Measurements from ENCODE around the gene CRTAC1. TPM values are rescaled to one million over a fixed set of nuclear protein-coding genes. Genes with fewer than 3 reads are reported as not detected.

Gene CRTAC1
- total RNA-seq, 1 experiment from 2014 or later: not detected

- DNase-seq (ENCODE audit: low spot score): no peak
- Histone ChIP-seq H3K9me3 (ENCODE audit: low read depth, low read length, poor library complexity, severe bottlenecking) (no peaks in the 10 kb centered on the region), H3K36me3 (ENCODE audit: insufficient read depth, low read length, poor library complexity, severe bottlenecking) (no peaks in the 10 kb centered on the region), H3K4me1 (ENCODE audit: insufficient read depth, low read length, poor library complexity, severe bottlenecking) (no peaks in the 10 kb centered on the region), H3K27me3 (replicated peaks; ENCODE audit: insufficient read depth, low read depth, low read length, poor library complexity) (no peaks in the 10 kb centered on the region), H3K27ac (ENCODE audit: low read depth, low read length, poor library complexity, severe bottlenecking) (no peak overlapping the region), H3K4me3 (ENCODE audit: low read depth, low read length, poor library complexity, severe bottlenecking) (no peak overlapping the region)
- POLR2A ChIA-PET (ENCODE audit: low non-redundant PET): no interaction called here
- no peak for TF ChIP-seq CTCF (conservative IDR thresholded peaks at IDR 0.05; ENCODE audit: low read depth, low read length)
- no peak for TF ChIP-seq EZH2 (IDR thresholded peaks at IDR 0.05; ENCODE audit: borderline replicate concordance, low read depth, low read length, poor library complexity, severe bottlenecking)
- intact Hi-C loops (cut with micrococcal nuclease; ENCODE audit: unreplicated experiment): no loop called here
- BruUV-seq (replicated peaks): no TSS peak
- CTCF ChIA-PET: no interaction called here
Measured at GRCh38 chr10:97879241-97879640, 151.2 kb downstream of the CRTAC1 start.

GRCh38 chr10:97876402-97876801 lies 154.0 kb downstream of the CRTAC1 start:
- Histone ChIP-seq H3K36me3 (ENCODE audit: insufficient read depth, low read length, poor library complexity, severe bottlenecking) (no peaks in the 10 kb centered on the region), H3K27ac (ENCODE audit: low read depth, low read length, poor library complexity, severe bottlenecking) (no peak overlapping the region), H3K4me3 (ENCODE audit: low read depth, low read length, poor library complexity, severe bottlenecking) (no peak overlapping the region), H3K9me3 (ENCODE audit: low read depth, low read length, poor library complexity, severe bottlenecking) (no peaks in the 10 kb centered on the region), H3K4me1 (ENCODE audit: insufficient read depth, low read length, poor library complexity, severe bottlenecking) (no peaks in the 10 kb centered on the region), H3K27me3 (replicated peaks; ENCODE audit: insufficient read depth, low read depth, low read length, poor library complexity) (no peaks in the 10 kb centered on the region)
- POLR2A ChIA-PET (ENCODE audit: low non-redundant PET): no interaction called here
- CTCF ChIA-PET: interaction anchor here (0.7 kb wide), 1 partner anchor 165 kb away, joined by 12 read pairs; no protein-coding TSS in a partner anchor
- no peak for DNase-seq (ENCODE audit: low spot score)
- no peak for TF ChIP-seq CTCF (conservative IDR thresholded peaks at IDR 0.05; ENCODE audit: low read depth, low read length)
- TF ChIP-seq EZH2 (IDR thresholded peaks at IDR 0.05; ENCODE audit: borderline replicate concordance, low read depth, low read length, poor library complexity, severe bottlenecking): no peak
- no TSS peak for BruUV-seq (replicated peaks)
- intact Hi-C loops (cut with micrococcal nuclease; ENCODE audit: unreplicated experiment): no loop called here

- DNase-seq (ENCODE audit: low spot score): no peak
- no peak overlapping the region for H3K27ac ChIP-seq (ENCODE audit: low read depth, low read length, poor library complexity, severe bottlenecking)
- CTCF ChIA-PET: interaction anchor here (0.6 kb wide), 1 partner anchor 597 kb away, joined by 3 read pairs; no protein-coding TSS in a partner anchor
- H3K4me3 ChIP-seq (ENCODE audit: low read depth, low read length, poor library complexity, severe bottlenecking): no peak overlapping the region
- intact Hi-C loops (cut with micrococcal nuclease; ENCODE audit: unreplicated experiment): no loop called here
- no peaks in the 10 kb centered on the region for H3K9me3 ChIP-seq (ENCODE audit: low read depth, low read length, poor library complexity, severe bottlenecking)
- no peaks in the 10 kb centered on the region for H3K4me1 ChIP-seq (ENCODE audit: insufficient read depth, low read length, poor library complexity, severe bottlenecking)
- H3K27me3 ChIP-seq (replicated peaks; ENCODE audit: insufficient read depth, low read depth, low read length, poor library complexity): no peaks in the 10 kb centered on the region
- no TSS peak for BruUV-seq (replicated peaks)
- POLR2A ChIA-PET (ENCODE audit: low non-redundant PET): no interaction called here
- no peaks in the 10 kb centered on the region for H3K36me3 ChIP-seq (ENCODE audit: insufficient read depth, low read length, poor library complexity, severe bottlenecking)
- TF ChIP-seq EZH2 (IDR thresholded peaks at IDR 0.05; ENCODE audit: borderline replicate concordance, low read depth, low read length, poor library complexity, severe bottlenecking): no peak
- no peak for TF ChIP-seq CTCF (conservative IDR thresholded peaks at IDR 0.05; ENCODE audit: low read depth, low read length)
Measured at GRCh38 chr10:97875391-97875790, 155.0 kb downstream of the CRTAC1 start.
